CD4-positive, alpha-beta memory T cell (primary cell): ENCODE data around the gene GPX7. TPM values are rescaled to one million over a fixed set of nuclear protein-coding genes. Genes with fewer than 3 reads are reported as not detected.
"Not testable (repeated sequence)": the region's sequence is repeated elsewhere in the genome, so short reads cannot be mapped to it uniquely, and the experiment has no call there.

Experiments
- CTCF ChIA-PET: fragments of 350-600 bp; sonication (Branson Sonifier 250); formaldehyde crosslinking; loops from one replicate; lab custom pipeline; 2021; ENCODE audit warnings: inconsistent platforms; ENCODE audit not compliant: partially characterized antibody; lab: Charles Lee
- POLR2A ChIA-PET: fragments of 350-600 bp; sonication (Branson Sonifier 250); formaldehyde crosslinking; loops from one replicate; lab custom pipeline; 2021; ENCODE audit not compliant: partially characterized antibody; lab: Charles Lee
- DNase-seq, 5 donors: peaks; one replicate each; pipeline versions ENCODE4 v3.0.0 to v3.0.0-alpha.2; 2020 to 2022; ENCODE audit warnings: mixed read lengths in 1 of 5
- H3K27ac ChIP-seq: one replicate; pipeline ENCODE4 v1.7.0; 2013; ENCODE audit warnings: low read depth, low read length
- H3K27me3 ChIP-seq: 2 replicates; pipeline ENCODE4 v1.7.0; 2013; ENCODE audit warnings: mild to moderate bottlenecking, low read length, moderate library complexity; ENCODE audit not compliant: insufficient read depth
- H3K36me3 ChIP-seq: 2 replicates; pipeline ENCODE4 v1.7.0; 2013; ENCODE audit warnings: mild to moderate bottlenecking, low read length, moderate library complexity; ENCODE audit not compliant: insufficient read depth
- H3K4me1 ChIP-seq: 2 replicates; pipeline ENCODE4 v1.7.0; 2013; ENCODE audit warnings: mild to moderate bottlenecking, low read length, moderate library complexity; ENCODE audit not compliant: insufficient read depth
- H3K4me3 ChIP-seq, 2 donors: one replicate each; pipeline ENCODE4 v1.7.0; 2013; ENCODE audit warnings: low read length in 2 of 2, mild to moderate bottlenecking in 1 of 2
- H3K9me3 ChIP-seq, 2 donors: one replicate each; pipeline ENCODE4 v1.7.0; 2013; ENCODE audit warnings: low read length in 2 of 2, control low read depth in 1 of 2; ENCODE audit not compliant: control insufficient read depth in 1 of 2
- H3K27ac Mint-ChIP-seq, 7 donors: one replicate each; pipeline ENCODE4 v1.8.0; 2020 to 2021; ENCODE audit warnings: mixed read lengths in 7 of 7, mild to moderate bottlenecking in 6 of 7, inconsistent platforms in 3 of 7, moderate library complexity in 3 of 7
- H3K27me3 Mint-ChIP-seq, 2 donors: one replicate each; pipeline ENCODE4 v1.8.0; 2020 to 2021; ENCODE audit warnings: mixed read lengths in 2 of 2
- H3K36me3 Mint-ChIP-seq, 2 donors: one replicate each; pipeline ENCODE4 v1.8.0; 2020 to 2021; ENCODE audit warnings: mixed read lengths in 2 of 2, inconsistent platforms in 1 of 2, mild to moderate bottlenecking in 1 of 2
- H3K4me1 Mint-ChIP-seq, 4 donors: one replicate each; pipeline ENCODE4 v1.8.0; 2020 to 2021; ENCODE audit warnings: mixed read lengths in 4 of 4, mild to moderate bottlenecking in 1 of 4
- H3K4me3 Mint-ChIP-seq, 8 donors: one replicate each; pipeline ENCODE4 v1.8.0; 2020 to 2021; ENCODE audit warnings: mixed read lengths in 8 of 8, mild to moderate bottlenecking in 7 of 8, moderate library complexity in 6 of 8, inconsistent platforms in 3 of 8
- H3K9me3 Mint-ChIP-seq, 8 donors: one replicate each; pipeline ENCODE4 v1.8.0; 2020 to 2021; ENCODE audit warnings: mixed read lengths in 8 of 8, mild to moderate bottlenecking in 5 of 8, inconsistent platforms in 3 of 8, moderate library complexity in 1 of 8
- intact Hi-C: fragments of 100-400 bp; cut with micrococcal nuclease; formaldehyde crosslinking; loops from one replicate; pipeline ENCODE4 v1.15.1; 2023
- polyA plus RNA-seq, 2 donors: library from polyadenylated mRNA; unstranded; fragments of 300-500 nt; fragmentation: Illumina TruSeq; gene quantifications; one replicate each; pipeline ENCODE4 v1.2.3, GENCODE V29; 2021
- total RNA-seq, 2 experiments: library from RNA; stranded (reverse); gene quantifications; one replicate each; pipeline ENCODE4 v1.2.3, GENCODE V29; 2021

Gene GPX7
- total and polyA plus RNA-seq, 4 experiments from 2014 or later: 26.3 to 34.4 (median 30.8) TPM

DNA sequence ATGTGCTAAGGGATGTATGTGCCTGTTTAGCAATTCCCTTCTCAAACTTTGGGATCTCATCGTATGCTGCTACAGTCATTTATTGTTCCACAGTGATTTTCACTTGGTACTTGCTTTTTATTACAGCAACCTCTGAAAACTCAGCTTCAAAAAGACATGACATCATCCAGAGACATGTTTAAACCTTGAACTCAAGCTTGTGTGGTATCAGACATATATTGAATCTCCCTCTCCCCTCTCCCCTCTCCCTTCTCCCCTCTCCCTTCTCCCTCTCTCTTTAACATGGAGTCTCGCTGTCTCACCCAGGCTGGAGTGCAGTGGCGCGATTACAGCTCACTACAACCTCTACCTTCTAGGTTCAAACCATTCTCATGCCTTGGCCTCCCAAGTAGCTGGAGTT, 29.8 kb upstream of the GPX7 start:
- H3K36me3 ChIP-seq: no peaks in the 10 kb centered on the region
- DNase-seq: no peak
- Mint-ChIP-seq H3K4me1 (peaks cover 7 to 26% (median 8%) of the 10 kb centered on the region in 4 donors), H3K27me3 (no peaks in the 10 kb centered on the region), H3K27ac (peak overlapping the region in 1 of 7 donors; percentile 12), H3K4me3 (no peak overlapping the region), H3K36me3 (no peaks in the 10 kb centered on the region), H3K9me3 (no peaks in the 10 kb centered on the region)
- POLR2A ChIA-PET: no interaction called here
- H3K9me3 ChIP-seq: no peaks in the 10 kb centered on the region
- no peaks in the 10 kb centered on the region for H3K27me3 ChIP-seq
- no peak overlapping the region for H3K4me3 ChIP-seq
- intact Hi-C loops: no loop called here
- H3K4me1 ChIP-seq: no peaks in the 10 kb centered on the region
- no peak overlapping the region for H3K27ac ChIP-seq
- CTCF ChIA-PET: no interaction called here

DNA sequence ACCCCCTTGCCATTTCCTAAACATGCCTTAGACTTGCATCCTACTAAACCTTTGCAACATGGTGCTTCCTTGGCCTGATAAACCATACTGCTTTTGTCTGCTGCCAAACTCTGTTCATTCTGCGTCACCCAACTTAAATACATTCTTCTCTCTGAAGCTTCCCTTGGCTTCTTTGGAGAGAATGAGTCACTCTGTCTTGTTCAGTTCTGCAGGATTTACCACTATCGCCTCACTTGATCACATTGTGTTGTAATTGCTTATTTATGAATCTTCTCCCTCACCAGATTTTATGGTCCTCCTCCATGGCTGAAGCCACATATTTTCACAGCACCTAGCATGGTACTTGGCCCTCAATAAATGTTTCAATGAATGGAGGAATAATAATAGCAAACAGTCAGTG, 27.6 kb upstream of the GPX7 start:
- H3K27me3 ChIP-seq: no peaks in the 10 kb centered on the region
- no peak overlapping the region for H3K27ac ChIP-seq
- no peaks in the 10 kb centered on the region for H3K9me3 ChIP-seq
- H3K4me3 Mint-ChIP-seq: no peak overlapping the region
- intact Hi-C loops: no loop called here
- H3K4me3 ChIP-seq: no peak overlapping the region
- POLR2A ChIA-PET: no interaction called here
- H3K27ac Mint-ChIP-seq: peak overlapping the region in 1 of 7 donors; percentile 17
- H3K27me3 Mint-ChIP-seq: no peaks in the 10 kb centered on the region
- DNase-seq: no peak
- peaks cover 3% of the 10 kb centered on the region for H3K4me1 ChIP-seq
- H3K4me1 Mint-ChIP-seq: peaks cover 9 to 19% (median 13%) of the 10 kb centered on the region in 4 donors
- CTCF ChIA-PET: no interaction called here
- H3K36me3 ChIP-seq: no peaks in the 10 kb centered on the region
- no peaks in the 10 kb centered on the region for H3K36me3 Mint-ChIP-seq
- peaks cover 0 to 2% (median 0%) of the 10 kb centered on the region in 8 donors for H3K9me3 Mint-ChIP-seq

DNA sequence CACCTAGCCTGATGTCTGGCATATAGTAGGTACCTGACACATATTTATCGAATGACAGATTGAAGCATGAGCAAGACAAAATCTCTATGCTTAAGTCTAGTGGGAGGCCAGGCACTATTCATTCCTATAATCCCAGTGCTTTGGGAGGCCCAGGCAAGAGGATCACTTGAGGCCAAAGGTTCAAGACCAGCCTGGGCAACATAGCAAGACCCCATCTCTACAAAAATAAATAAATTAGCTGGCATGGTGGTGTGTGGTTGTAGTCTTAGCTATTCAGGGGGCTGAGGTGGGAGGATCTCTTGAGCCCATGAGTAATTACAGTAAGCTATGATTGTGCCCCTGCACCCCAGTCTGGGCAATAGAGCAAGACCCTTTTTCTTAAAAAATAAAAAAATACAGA, 26.1 kb upstream of the GPX7 start:
- no peaks in the 10 kb centered on the region for H3K27me3 ChIP-seq
- no peak for DNase-seq
- H3K4me1 ChIP-seq: peaks cover 3% of the 10 kb centered on the region
- Mint-ChIP-seq H3K27ac (no peak overlapping the region), H3K4me3 (no peak overlapping the region), H3K36me3 (no peaks in the 10 kb centered on the region), H3K27me3 (no peaks in the 10 kb centered on the region), H3K9me3 (peaks cover 0 to 2% (median 0%) of the 10 kb centered on the region in 8 donors), H3K4me1 (peaks cover 9 to 15% (median 13%) of the 10 kb centered on the region in 4 donors)
- ChIA-PET CTCF (interaction anchor here (1.4 kb wide), 1 partner anchor 90 kb away, joined by 4 read pairs; no protein-coding TSS in a partner anchor), POLR2A (no interaction called here)
- no peaks in the 10 kb centered on the region for H3K9me3 ChIP-seq
- intact Hi-C loops: no loop called here
- no peaks in the 10 kb centered on the region for H3K36me3 ChIP-seq
- H3K4me3 ChIP-seq: no peak overlapping the region
- H3K27ac ChIP-seq: no peak overlapping the region

DNA sequence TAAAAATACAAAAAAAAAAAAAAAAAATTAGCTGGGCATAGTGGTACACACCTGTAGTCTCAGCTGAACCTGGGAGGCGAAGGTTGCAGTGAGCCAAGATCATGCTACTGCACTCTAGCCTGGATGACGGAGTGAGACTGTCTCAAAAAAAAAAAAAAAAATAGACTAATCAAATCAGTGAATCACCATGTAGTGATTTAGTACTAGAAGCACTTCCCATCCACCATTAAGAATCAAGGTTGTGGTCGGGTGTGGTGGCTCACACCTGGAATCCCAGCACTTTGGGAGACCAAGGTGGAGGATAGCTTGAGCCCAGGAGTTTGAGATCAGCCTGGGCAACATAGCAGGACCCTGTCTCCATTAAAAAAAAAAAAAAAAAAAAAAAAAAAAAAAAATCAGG, 24.1 kb upstream of the GPX7 start:
- CTCF ChIA-PET: interaction anchor here (0.9 to 1.5 kb wide), 2 partner anchors 10 to 35 kb away, joined by 3 read pairs; no protein-coding TSS in a partner anchor
- intact Hi-C loops, H3K9me3 Mint-ChIP-seq, H3K27me3 ChIP-seq, H3K4me1 ChIP-seq, H3K4me3 ChIP-seq, H3K27ac Mint-ChIP-seq, DNase-seq, H3K9me3 ChIP-seq, H3K36me3 Mint-ChIP-seq, POLR2A ChIA-PET, H3K4me3 Mint-ChIP-seq, H3K27me3 Mint-ChIP-seq, H3K36me3 ChIP-seq, H3K27ac ChIP-seq: not testable (repeated sequence)
- H3K4me1 Mint-ChIP-seq: peaks cover 8 to 15% (median 13%) of the 10 kb centered on the region in 4 donors

DNA sequence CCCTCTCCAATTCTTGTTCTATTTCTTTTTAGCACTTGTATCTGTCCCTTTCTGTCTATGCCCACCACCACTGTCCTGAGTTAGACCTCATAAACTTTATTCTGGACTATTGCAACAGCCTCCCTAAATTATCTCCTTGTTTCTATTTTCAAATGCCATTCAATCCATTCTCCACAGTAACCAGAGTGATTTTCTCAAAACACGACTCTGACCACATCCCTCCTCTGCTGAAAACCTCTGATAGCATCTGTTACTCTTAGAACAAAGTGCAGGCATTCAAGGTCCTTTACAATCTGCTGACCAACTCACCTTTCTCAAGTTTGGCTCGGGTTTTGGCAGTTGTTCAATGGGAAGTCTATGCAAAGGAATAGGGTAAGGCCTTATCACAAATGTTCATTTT, 22.8 kb upstream of the GPX7 start:
- peaks cover 0 to 2% (median 0%) of the 10 kb centered on the region in 8 donors for H3K9me3 Mint-ChIP-seq
- no peak overlapping the region for H3K4me3 Mint-ChIP-seq
- no peaks in the 10 kb centered on the region for H3K27me3 Mint-ChIP-seq
- H3K27ac ChIP-seq: no peak overlapping the region
- no peak for DNase-seq
- intact Hi-C loops: no loop called here
- no peaks in the 10 kb centered on the region for H3K9me3 ChIP-seq
- ChIA-PET CTCF (interaction anchor here (1.2 kb wide), 1 partner anchor 19 kb away, joined by 3 read pairs; no protein-coding TSS in a partner anchor), POLR2A (interaction anchor here (1.0 to 1.6 kb wide), 2 partner anchors 26 to 105 kb away, joined by 3 to 7 read pairs; partner anchors contain the start of gene TUT4)
- H3K4me3 ChIP-seq: no peak overlapping the region
- no peaks in the 10 kb centered on the region for H3K27me3 ChIP-seq
- peak overlapping the region in 5 of 7 donors; percentile 1 to 46 (median 21) for H3K27ac Mint-ChIP-seq
- H3K4me1 Mint-ChIP-seq: peaks cover 8 to 15% (median 13%) of the 10 kb centered on the region in 4 donors
- H3K4me1 ChIP-seq: peaks cover 3% of the 10 kb centered on the region
- no peaks in the 10 kb centered on the region for H3K36me3 ChIP-seq
- H3K36me3 Mint-ChIP-seq: no peaks in the 10 kb centered on the region

DNA sequence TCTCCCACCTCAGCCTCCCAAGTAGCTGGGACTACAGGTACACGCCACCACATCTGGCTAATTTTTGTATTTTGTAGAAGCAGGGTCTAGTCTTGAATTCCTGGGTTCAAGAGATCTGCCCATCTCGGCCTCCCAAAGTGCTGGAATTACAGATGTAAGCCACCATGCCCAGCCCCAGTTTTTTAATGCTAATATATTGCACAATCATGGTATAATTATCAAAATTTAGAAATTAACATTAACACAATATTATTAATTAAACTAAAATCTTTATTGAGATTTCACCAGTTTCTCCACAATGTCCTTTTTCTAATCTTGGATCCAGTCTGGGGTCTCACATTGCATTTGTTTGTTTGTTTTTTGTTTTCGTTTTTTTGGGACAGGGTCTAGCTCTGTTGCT, 21.9 kb upstream of the GPX7 start:
- Histone ChIP-seq H3K27me3 (no peaks in the 10 kb centered on the region), H3K9me3 (no peaks in the 10 kb centered on the region), H3K27ac (no peak overlapping the region), H3K4me3 (no peak overlapping the region), H3K36me3 (no peaks in the 10 kb centered on the region), H3K4me1 (peaks cover 3% of the 10 kb centered on the region)
- no peaks in the 10 kb centered on the region for H3K27me3 Mint-ChIP-seq
- no peak overlapping the region for H3K27ac Mint-ChIP-seq
- ChIA-PET CTCF (interaction anchor here (1.2 kb wide), 1 partner anchor 20 kb away, joined by 3 read pairs; no protein-coding TSS in a partner anchor), POLR2A (interaction anchor here (1.6 kb wide), 1 partner anchor 27 kb away, joined by 7 read pairs; the partner anchor contains the start of gene TUT4)
- intact Hi-C loops: no loop called here
- H3K4me3 Mint-ChIP-seq: no peak overlapping the region
- no peaks in the 10 kb centered on the region for H3K36me3 Mint-ChIP-seq
- peaks cover 8 to 15% (median 10%) of the 10 kb centered on the region in 4 donors for H3K4me1 Mint-ChIP-seq
- peaks cover 0 to 2% (median 0%) of the 10 kb centered on the region in 8 donors for H3K9me3 Mint-ChIP-seq
- no peak for DNase-seq

DNA sequence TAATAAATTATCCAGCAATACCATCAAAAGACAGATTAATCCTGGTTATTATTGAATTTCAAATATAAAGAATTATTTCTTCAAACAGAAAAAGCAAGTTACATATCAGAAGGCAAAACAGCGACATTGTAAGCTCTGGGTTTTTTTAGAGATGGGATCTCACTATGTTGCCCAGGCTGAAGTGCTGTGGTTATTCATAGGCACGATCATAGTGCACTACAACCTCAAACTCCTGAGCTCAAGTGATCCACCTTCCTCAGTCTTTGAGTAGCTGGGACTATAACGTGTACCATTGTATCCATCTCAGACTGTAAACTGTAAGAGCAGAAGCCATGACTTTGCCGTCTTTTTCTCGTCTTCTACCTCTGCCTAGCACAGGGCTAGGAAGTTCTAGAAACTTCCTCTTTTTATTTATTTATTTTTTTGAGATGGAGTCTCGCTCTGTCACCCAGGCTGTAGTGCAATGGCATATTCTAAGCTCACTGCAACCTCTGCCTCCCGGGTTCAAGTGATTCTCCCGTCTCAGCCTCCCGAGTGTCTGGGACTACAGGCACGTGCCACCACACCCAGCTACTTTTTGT, 20.0 kb upstream of the GPX7 start:
- Mint-ChIP-seq H3K36me3 (no peaks in the 10 kb centered on the region), H3K27me3 (no peaks in the 10 kb centered on the region), H3K4me3 (no peak overlapping the region), H3K9me3 (peaks cover 0 to 2% (median 0%) of the 10 kb centered on the region in 8 donors), H3K27ac (no peak overlapping the region), H3K4me1 (peaks cover 8 to 15% (median 10%) of the 10 kb centered on the region in 4 donors)
- DNase-seq: no peak
- no peaks in the 10 kb centered on the region for H3K9me3 ChIP-seq
- H3K27ac ChIP-seq: no peak overlapping the region
- peaks cover 3% of the 10 kb centered on the region for H3K4me1 ChIP-seq
- intact Hi-C loops: no loop called here
- H3K4me3 ChIP-seq: no peak overlapping the region
- H3K27me3 ChIP-seq: no peaks in the 10 kb centered on the region
- POLR2A ChIA-PET: no interaction called here
- H3K36me3 ChIP-seq: no peaks in the 10 kb centered on the region
- CTCF ChIA-PET: no interaction called here
